Endodermal cell (in vitro differentiated cells): ENCODE data around the gene ATXN7L3. TPM values are rescaled to one million over a fixed set of nuclear protein-coding genes. Genes with fewer than 3 reads are reported as not detected.
A peak's percentile ranks its signal among the peaks of the same experiment; 100 is the strongest.

Experiments used
- DNase-seq: peaks from one replicate; pipeline ENCODE4 v3.0.0-alpha.2; 2017
- H3K27ac ChIP-seq: 2 replicates; pipeline ENCODE4 v1.5.1; 2013; ENCODE audit warnings: mild to moderate bottlenecking, low read depth, low read length, moderate library complexity
- H3K27me3 ChIP-seq: 2 replicates; pipeline ENCODE4 v1.6.1; 2013; ENCODE audit warnings: mild to moderate bottlenecking, low read length, moderate library complexity; ENCODE audit not compliant: insufficient read depth, control insufficient read depth, poor library complexity, severe bottlenecking
- H3K36me3 ChIP-seq: 2 replicates; pipeline ENCODE4 v1.7.0; 2013; ENCODE audit warnings: mild to moderate bottlenecking, low read length, moderate library complexity; ENCODE audit not compliant: control insufficient read depth, insufficient read depth
- H3K4me1 ChIP-seq: one replicate; pipeline ENCODE4 v1.7.0; 2013; ENCODE audit warnings: low read length; ENCODE audit not compliant: control insufficient read depth, insufficient read depth
- H3K4me3 ChIP-seq: 2 replicates; pipeline ENCODE4 v1.5.1; 2013; ENCODE audit warnings: mild to moderate bottlenecking, low read length, moderate library complexity
- H3K9ac ChIP-seq: 2 replicates; pipeline ENCODE4 v1.6.1; 2013; ENCODE audit warnings: mild to moderate bottlenecking, low read length, moderate library complexity; ENCODE audit not compliant: poor library complexity, severe bottlenecking; ENCODE audit errors: extremely low read depth
- H3K9me3 ChIP-seq: 2 replicates; pipeline ENCODE4 v1.6.1; 2013; ENCODE audit warnings: mild to moderate bottlenecking, low read length, moderate library complexity; ENCODE audit not compliant: control insufficient read depth
- H3K27ac Mint-ChIP-seq: 2 replicates; pipeline ENCODE4 v1.8.0; 2020; ENCODE audit warnings: mixed read lengths
- H3K27me3 Mint-ChIP-seq: 2 replicates; pipeline ENCODE4 v1.8.0; 2021; ENCODE audit warnings: mild to moderate bottlenecking, mixed read lengths; ENCODE audit not compliant: insufficient read depth
- H3K36me3 Mint-ChIP-seq: 2 replicates; pipeline ENCODE4 v1.8.0; 2020; ENCODE audit warnings: low read depth, mixed read lengths
- H3K4me1 Mint-ChIP-seq: 2 replicates; pipeline ENCODE4 v1.8.0; 2020; ENCODE audit warnings: mixed read lengths
- H3K4me3 Mint-ChIP-seq: 2 replicates; pipeline ENCODE4 v1.8.0; 2020; ENCODE audit warnings: mild to moderate bottlenecking, moderate library complexity, mixed read lengths
- H3K9me3 Mint-ChIP-seq: 2 replicates; pipeline ENCODE4 v1.8.0; 2020; ENCODE audit warnings: mild to moderate bottlenecking, mixed read lengths
- WGBS, 2 experiments: methylation state at CpG; one replicate each; pipeline versions ENCODE4 v1.1.5 to v1.1.7; 2013; ENCODE audit warnings: missing lambda C conversion rate in 2 of 2, mixed read lengths in 1 of 2; ENCODE audit not compliant: insufficient coverage in 1 of 2, insufficient read length in 1 of 2; 5-methylcytosine and 5-hydroxymethylcytosine counted together
- total RNA-seq, 2 donors: library from RNA; stranded (reverse); fragmentation: NEBNext Ultra II Directional in 1 of 2; extraction: Animal tissue kit (Norgen Biotek cat#: 25700) in 1 of 2; gene quantifications; 2 replicates in 1 of 2; 3 replicates in 1 of 2; pipeline ENCODE4 v1.2.1, GENCODE V29; 2021
- TF ChIP-seq, protein P1 (sequence below): fragments of 200-600 bp; sonication (generic); conservative IDR thresholded peaks from 2 replicates; pipeline ENCODE4 v1.5.0; 2021; ENCODE audit warnings: antibody characterized with exemption, mild to moderate bottlenecking

ATXN7L3 gene
- total RNA-seq, 2 donors from 2014 or later: 118 to 144 TPM

DNA sequence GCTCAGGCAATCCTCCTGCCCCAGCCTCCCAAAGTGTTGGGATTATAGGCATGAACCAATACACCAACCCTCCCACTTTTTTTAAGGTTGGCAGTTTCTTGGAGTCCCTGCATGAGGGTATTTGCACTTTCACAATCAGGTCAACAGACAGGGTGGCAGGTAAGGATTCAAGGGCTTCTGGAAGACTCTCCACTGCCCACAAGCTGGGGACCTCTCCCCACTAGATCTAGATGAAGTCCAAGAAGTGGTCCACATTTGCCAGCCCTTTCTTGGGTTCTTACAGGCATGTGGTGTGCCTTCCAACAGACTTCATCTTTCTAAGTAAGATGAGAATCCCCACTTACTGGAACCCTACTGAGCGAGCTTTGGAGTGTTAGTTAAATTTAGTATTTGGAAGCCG, 25.3 kb downstream of the ATXN7L3 start:
- no peaks in the 10 kb centered on the region for H3K9me3 ChIP-seq
- no peak overlapping the region for H3K27ac ChIP-seq
- H3K36me3 ChIP-seq: peaks cover 28% of the 10 kb centered on the region
- H3K27me3 ChIP-seq: no peaks in the 10 kb centered on the region
- H3K4me3 ChIP-seq: no peak overlapping the region
- WGBS, 2 experiments: 94 to 100% methylated on average over 2 of the region's 2 CpGs
- H3K27ac Mint-ChIP-seq: no peak overlapping the region
- H3K27me3 Mint-ChIP-seq: no peaks in the 10 kb centered on the region
- no peak overlapping the region for H3K9ac ChIP-seq
- peaks cover 6% of the 10 kb centered on the region for H3K4me1 Mint-ChIP-seq
- H3K9me3 Mint-ChIP-seq: peaks cover 3% of the 10 kb centered on the region
- H3K36me3 Mint-ChIP-seq: peaks cover 32% of the 10 kb centered on the region
- no peak overlapping the region for H3K4me3 Mint-ChIP-seq
- DNase-seq: no peak
- TF ChIP-seq, protein P1, sequence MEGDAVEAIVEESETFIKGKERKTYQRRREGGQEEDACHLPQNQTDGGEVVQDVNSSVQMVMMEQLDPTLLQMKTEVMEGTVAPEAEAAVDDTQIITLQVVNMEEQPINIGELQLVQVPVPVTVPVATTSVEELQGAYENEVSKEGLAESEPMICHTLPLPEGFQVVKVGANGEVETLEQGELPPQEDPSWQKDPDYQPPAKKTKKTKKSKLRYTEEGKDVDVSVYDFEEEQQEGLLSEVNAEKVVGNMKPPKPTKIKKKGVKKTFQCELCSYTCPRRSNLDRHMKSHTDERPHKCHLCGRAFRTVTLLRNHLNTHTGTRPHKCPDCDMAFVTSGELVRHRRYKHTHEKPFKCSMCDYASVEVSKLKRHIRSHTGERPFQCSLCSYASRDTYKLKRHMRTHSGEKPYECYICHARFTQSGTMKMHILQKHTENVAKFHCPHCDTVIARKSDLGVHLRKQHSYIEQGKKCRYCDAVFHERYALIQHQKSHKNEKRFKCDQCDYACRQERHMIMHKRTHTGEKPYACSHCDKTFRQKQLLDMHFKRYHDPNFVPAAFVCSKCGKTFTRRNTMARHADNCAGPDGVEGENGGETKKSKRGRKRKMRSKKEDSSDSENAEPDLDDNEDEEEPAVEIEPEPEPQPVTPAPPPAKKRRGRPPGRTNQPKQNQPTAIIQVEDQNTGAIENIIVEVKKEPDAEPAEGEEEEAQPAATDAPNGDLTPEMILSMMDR: no peak
- peaks cover 12% of the 10 kb centered on the region for H3K4me1 ChIP-seq

DNA sequence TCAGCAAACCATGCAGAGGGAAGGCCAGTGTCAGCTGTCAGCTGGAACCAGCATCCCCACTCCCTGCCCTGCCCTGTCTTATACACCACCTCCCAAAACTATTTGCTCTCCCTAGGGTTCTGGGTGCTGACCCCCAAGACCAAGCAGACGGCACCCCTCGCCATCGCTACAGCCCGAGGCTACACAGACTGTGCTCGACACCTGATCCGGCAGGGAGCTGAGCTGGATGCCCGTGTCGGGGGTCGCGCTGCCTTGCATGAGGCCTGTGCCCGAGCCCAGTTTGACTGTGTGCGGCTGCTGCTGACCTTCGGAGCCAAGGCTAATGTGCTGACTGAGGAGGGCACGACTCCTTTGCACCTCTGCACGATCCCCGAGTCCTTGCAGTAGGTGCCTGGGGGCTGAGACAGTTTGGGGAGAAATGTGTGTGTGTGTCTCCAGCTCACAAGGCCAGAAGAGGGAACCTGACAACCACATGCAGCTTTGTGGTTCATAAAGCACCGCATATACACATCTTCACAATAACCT, 27.7 kb downstream of the ATXN7L3 start:
- Mint-ChIP-seq H3K4me1 (peaks cover 16% of the 10 kb centered on the region), H3K9me3 (no peaks in the 10 kb centered on the region), H3K27me3 (no peaks in the 10 kb centered on the region), H3K27ac (no peak overlapping the region), H3K4me3 (no peak overlapping the region), H3K36me3 (peaks cover 17% of the 10 kb centered on the region)
- peak; percentile 58 for DNase-seq
- WGBS, 2 experiments: 91 to 93% methylated on average over 16 to 17 of the region's 17 CpGs
- Histone ChIP-seq H3K36me3 (peaks cover 14% of the 10 kb centered on the region), H3K4me1 (peaks cover 12% of the 10 kb centered on the region), H3K9me3 (no peaks in the 10 kb centered on the region), H3K27me3 (no peaks in the 10 kb centered on the region), H3K27ac (no peak overlapping the region), H3K4me3 (no peak overlapping the region), H3K9ac (no peak overlapping the region)
- TF ChIP-seq, protein P1: no peak

DNA sequence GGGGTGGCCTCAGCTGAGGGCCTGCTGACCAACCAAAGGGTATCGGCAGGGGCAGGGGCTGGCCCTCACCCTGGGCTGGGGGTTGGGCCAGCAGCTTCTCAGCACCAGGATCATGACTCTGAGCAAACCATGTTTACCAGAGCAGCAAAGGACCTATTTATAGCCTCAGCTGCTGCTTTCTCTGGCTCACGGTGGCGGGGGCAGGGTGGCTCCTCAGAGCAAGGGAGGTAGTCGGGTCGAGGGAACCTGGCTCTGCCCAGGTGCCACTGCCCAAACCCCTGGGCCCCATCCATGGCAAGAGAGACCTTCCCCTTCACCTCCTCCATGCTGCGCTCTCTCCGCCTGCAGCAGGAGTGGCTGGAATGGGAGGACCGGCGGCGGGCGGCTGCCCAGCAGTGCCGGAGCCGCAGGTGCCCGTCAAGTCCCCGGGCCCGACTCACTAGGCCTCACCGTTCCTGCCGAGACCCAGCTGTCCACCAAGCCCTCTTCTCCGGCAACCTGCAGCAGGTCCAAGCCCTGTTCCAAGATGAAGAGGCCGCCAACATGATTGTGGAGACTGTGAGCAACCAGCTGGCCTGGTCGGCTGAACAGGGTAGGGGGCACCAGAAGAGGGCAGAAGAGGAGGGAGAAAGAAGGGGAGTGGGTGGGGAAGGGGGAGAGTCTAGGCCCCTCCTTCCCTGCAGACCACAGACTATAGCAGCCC, 29.0 kb downstream of the ATXN7L3 start, which contains the start of gene ASB16:
Gene ASB16, plus strand, starts transcription at position 206 of the 703 bp plus-strand sequence. Its CDS starts 86 bp downstream, at position 292.
- Mint-ChIP-seq H3K4me1 (peaks cover 16% of the 10 kb centered on the region), H3K27ac (peak within 1 kb of the TSS; percentile 44), H3K4me3 (no peak within 1 kb of the TSS), H3K36me3 (peaks cover 8% of the 10 kb centered on the region), H3K9me3 (no peaks in the 10 kb centered on the region), H3K27me3 (no peaks in the 10 kb centered on the region)
- DNase-seq: peak; percentile 78
- no peaks in the 10 kb centered on the region for H3K27me3 ChIP-seq
- no peak within 1 kb of the TSS for H3K4me3 ChIP-seq
- peaks cover 12% of the 10 kb centered on the region for H3K4me1 ChIP-seq
- peaks cover 4% of the 10 kb centered on the region for H3K36me3 ChIP-seq
- H3K27ac ChIP-seq: peak within 1 kb of the TSS; percentile 63
- TF ChIP-seq, protein P1: peak; percentile 31
- H3K9me3 ChIP-seq: no peaks in the 10 kb centered on the region
- H3K9ac ChIP-seq: no peak within 1 kb of the TSS
- WGBS, 2 experiments: 67 to 70% methylated on average over 17 to 21 of the region's 21 CpGs
